ENCODE results near the gene GPRASP2.
"Not testable (repeated sequence)": the region's sequence is repeated elsewhere in the genome, so short reads cannot be mapped to it uniquely, and the experiment has no call there.

Gene GPRASP2

DNA sequence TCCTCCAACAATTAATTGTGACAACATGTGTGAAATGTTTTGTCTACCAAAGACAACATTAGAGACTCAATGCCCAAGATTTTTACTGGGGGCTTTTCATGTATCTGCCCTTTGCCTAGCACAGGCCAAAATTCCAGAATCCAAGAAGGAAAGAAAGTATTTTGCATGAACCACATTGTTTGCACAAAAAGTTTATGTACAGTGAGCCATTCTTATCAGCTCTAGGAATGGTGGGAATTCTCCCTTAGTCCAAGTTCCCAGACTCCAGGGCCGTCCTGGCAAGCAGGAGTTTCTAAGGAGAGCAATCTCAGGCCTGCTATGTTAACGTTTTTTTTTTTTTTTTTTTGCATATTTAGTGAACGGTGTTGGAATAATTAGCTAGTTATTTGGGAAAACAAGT, 39.4 kb upstream of the GPRASP2 start:
- Histone ChIP-seq H2AFZ (ENCODE audit: low read length) (no peak overlapping the region), H3K9me3 (ENCODE audit: insufficient read depth, low read depth, low read length) (no peaks in the 10 kb centered on the region), H3K79me2 (ENCODE audit: insufficient read depth, low read length) (no peaks in the 10 kb centered on the region), H4K20me1 (ENCODE audit: insufficient read depth, low read length, poor library complexity, severe bottlenecking) (no peaks in the 10 kb centered on the region), H3K9ac (ENCODE audit: low read depth, low read length, poor library complexity, severe bottlenecking) (no peak overlapping the region), H3K27me3 (ENCODE audit: insufficient read depth, low read length, poor library complexity, severe bottlenecking) (no peaks in the 10 kb centered on the region), H3K4me1 (ENCODE audit: insufficient read depth, low read length, poor library complexity, severe bottlenecking) (no peaks in the 10 kb centered on the region), H3F3A (ENCODE audit: low read depth) (no peaks in the 10 kb centered on the region), H3K4me2 (ENCODE audit: low read depth, low read length, poor library complexity, severe bottlenecking) (no peak overlapping the region), H3K36me3 (ENCODE audit: insufficient read depth, low read length) (no peaks in the 10 kb centered on the region), H3K4me3 (ENCODE audit: low read length, poor library complexity, severe bottlenecking) (no peak overlapping the region), H3K9me2 (replicated peaks; ENCODE audit: low read depth, low read length) (no peaks in the 10 kb centered on the region)
- TF ChIP-seq CTCF (conservative IDR thresholded peaks at IDR 0.05; ENCODE audit: low read length) (no peak), EZH2phosphoT487 (IDR thresholded peaks at IDR 0.05; ENCODE audit: borderline replicate concordance) (no peak)

DNA sequence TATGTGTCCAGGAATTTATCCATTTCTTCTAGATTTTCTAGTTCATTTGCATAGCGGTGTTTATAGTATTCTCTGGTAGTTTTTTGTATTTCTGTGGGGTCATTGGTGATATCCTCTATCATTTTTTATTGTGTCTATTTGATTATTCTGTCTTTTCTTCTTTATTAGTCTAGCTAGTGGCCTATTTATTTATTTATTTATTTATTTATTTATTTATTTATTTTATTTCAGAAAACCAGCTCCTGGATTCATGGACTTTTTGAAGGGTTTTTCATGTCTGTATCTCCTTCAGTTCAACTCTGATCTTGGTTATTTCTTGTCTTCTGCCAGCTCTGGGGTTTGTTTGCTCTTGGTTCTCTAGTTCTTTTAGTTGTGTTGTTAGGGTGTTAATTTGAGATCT, 34.8 kb upstream of the GPRASP2 start:
- not testable (repeated sequence) for H3F3A ChIP-seq (ENCODE audit: low read depth); H2AFZ ChIP-seq (ENCODE audit: low read length)

DNA sequence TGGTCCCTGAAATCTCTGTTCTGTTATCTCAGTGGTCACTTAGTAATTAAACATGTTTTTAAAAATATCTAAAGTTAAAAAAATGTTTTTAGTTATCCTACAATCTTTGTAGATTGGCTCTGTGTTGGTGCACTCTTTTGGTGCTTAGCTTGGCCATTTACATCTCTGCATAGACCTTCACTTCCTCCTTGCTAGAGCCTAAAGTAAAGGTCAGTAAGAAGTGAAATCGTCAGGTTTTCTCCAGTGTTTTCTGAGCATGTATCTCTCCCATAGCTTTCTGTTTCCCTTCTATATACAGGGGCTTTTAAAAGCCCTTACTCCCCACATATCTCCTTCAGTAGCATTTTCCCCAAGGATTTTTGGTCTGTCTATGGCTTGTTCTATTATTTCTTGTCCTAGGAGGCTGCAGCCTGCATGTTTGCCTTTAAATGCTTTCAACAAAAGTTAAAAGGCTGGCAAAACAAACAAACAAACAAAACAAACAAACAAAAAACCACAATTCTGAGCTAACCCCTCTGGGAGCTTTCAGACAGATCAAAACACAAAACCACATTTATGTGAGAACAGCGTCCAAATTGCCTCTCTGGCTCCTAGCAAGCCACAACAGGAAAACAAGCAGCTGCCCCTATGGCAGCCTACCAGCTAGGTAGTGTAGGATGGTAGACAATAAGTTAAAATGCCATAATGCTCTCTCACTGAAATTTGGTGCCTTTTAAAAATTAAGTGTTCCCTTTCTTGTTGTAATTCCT, 27.3 kb upstream of the GPRASP2 start:
- H3K4me3 ChIP-seq (ENCODE audit: low read length, poor library complexity, severe bottlenecking) = peak overlapping the region; percentile 29
- peak overlapping the region; percentile 42 for H3K4me2 ChIP-seq (ENCODE audit: low read depth, low read length, poor library complexity, severe bottlenecking)
- H3K27me3 ChIP-seq (ENCODE audit: insufficient read depth, low read length, poor library complexity, severe bottlenecking) = no peaks in the 10 kb centered on the region
- TF ChIP-seq EZH2phosphoT487 (IDR thresholded peaks at IDR 0.05; ENCODE audit: borderline replicate concordance) (no peak), CTCF (conservative IDR thresholded peaks at IDR 0.05; ENCODE audit: low read length) (no peak)
- H3K9me2 ChIP-seq (replicated peaks; ENCODE audit: low read depth, low read length) = no peaks in the 10 kb centered on the region
- H3F3A ChIP-seq (ENCODE audit: low read depth) = no peaks in the 10 kb centered on the region
- no peaks in the 10 kb centered on the region for H4K20me1 ChIP-seq (ENCODE audit: insufficient read depth, low read length, poor library complexity, severe bottlenecking)
- H2AFZ ChIP-seq (ENCODE audit: low read length) = no peak overlapping the region
- no peaks in the 10 kb centered on the region for H3K9me3 ChIP-seq (ENCODE audit: insufficient read depth, low read depth, low read length)
- H3K79me2 ChIP-seq (ENCODE audit: insufficient read depth, low read length) = no peaks in the 10 kb centered on the region
- H3K4me1 ChIP-seq (ENCODE audit: insufficient read depth, low read length, poor library complexity, severe bottlenecking) = no peaks in the 10 kb centered on the region
- no peak overlapping the region for H3K9ac ChIP-seq (ENCODE audit: low read depth, low read length, poor library complexity, severe bottlenecking)
- H3K36me3 ChIP-seq (ENCODE audit: insufficient read depth, low read length) = no peaks in the 10 kb centered on the region

More for the DNA sequence above, 34.8 kb upstream of the GPRASP2 start:
- H3K9ac ChIP-seq (ENCODE audit: low read depth, low read length, poor library complexity, severe bottlenecking); H3K4me1 ChIP-seq (ENCODE audit: insufficient read depth, low read length, poor library complexity, severe bottlenecking); H4K20me1 ChIP-seq (ENCODE audit: insufficient read depth, low read length, poor library complexity, severe bottlenecking); H3K9me3 ChIP-seq (ENCODE audit: insufficient read depth, low read depth, low read length); H3K4me3 ChIP-seq (ENCODE audit: low read length, poor library complexity, severe bottlenecking); H3K36me3 ChIP-seq (ENCODE audit: insufficient read depth, low read length); H3K9me2 ChIP-seq (replicated peaks; ENCODE audit: low read depth, low read length); H3K4me2 ChIP-seq (ENCODE audit: low read depth, low read length, poor library complexity, severe bottlenecking); H3K27me3 ChIP-seq (ENCODE audit: insufficient read depth, low read length, poor library complexity, severe bottlenecking); H3K79me2 ChIP-seq (ENCODE audit: insufficient read depth, low read length): not testable (repeated sequence)

DNA sequence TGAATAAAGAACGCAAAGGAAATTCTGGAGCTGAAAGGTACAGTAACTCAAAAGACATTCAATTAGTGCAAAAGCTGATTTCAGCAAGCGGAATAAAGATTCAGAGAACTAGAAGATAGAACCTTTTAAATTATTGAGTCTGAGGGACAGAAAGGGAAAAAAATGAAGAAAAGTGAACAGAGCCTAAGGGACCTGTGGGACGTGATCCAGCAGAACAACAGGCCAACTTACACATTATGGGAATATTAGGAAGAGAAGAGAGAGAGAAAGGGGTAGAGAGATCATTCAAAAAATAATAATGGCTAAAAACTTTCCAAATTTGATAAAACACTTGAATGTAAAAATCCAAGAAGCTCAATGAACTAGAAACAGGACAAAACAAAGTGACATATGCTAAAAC, 17.5 kb upstream of the GPRASP2 start:
- Histone ChIP-seq H3K4me1 (ENCODE audit: insufficient read depth, low read length, poor library complexity, severe bottlenecking) (no peaks in the 10 kb centered on the region), H3K9me3 (ENCODE audit: insufficient read depth, low read depth, low read length) (no peaks in the 10 kb centered on the region)
- TF ChIP-seq EZH2phosphoT487 (IDR thresholded peaks at IDR 0.05; ENCODE audit: borderline replicate concordance) (no peak), CTCF (conservative IDR thresholded peaks at IDR 0.05; ENCODE audit: low read length) (no peak)

More for the DNA sequence above, 17.5 kb upstream of the GPRASP2 start:
- Histone ChIP-seq H3K27me3 (ENCODE audit: insufficient read depth, low read length, poor library complexity, severe bottlenecking) (no peaks in the 10 kb centered on the region), H3K9ac (ENCODE audit: low read depth, low read length, poor library complexity, severe bottlenecking) (no peak overlapping the region), H3K36me3 (ENCODE audit: insufficient read depth, low read length) (no peaks in the 10 kb centered on the region), H3F3A (ENCODE audit: low read depth) (no peaks in the 10 kb centered on the region), H3K4me2 (ENCODE audit: low read depth, low read length, poor library complexity, severe bottlenecking) (no peak overlapping the region), H3K4me3 (ENCODE audit: low read length, poor library complexity, severe bottlenecking) (no peak overlapping the region), H3K9me2 (replicated peaks; ENCODE audit: low read depth, low read length) (no peaks in the 10 kb centered on the region), H2AFZ (ENCODE audit: low read length) (no peak overlapping the region), H4K20me1 (ENCODE audit: insufficient read depth, low read length, poor library complexity, severe bottlenecking) (no peaks in the 10 kb centered on the region), H3K79me2 (ENCODE audit: insufficient read depth, low read length) (no peaks in the 10 kb centered on the region)
